Adrenal gland (tissue), 5 donors: ENCODE measurements around the gene ARHGAP18.

Source experiments
- POLR2A ChIP-seq, 2 donors: fragments of 450-650 bp; IDR thresholded peaks; one replicate each; pipeline ENCODE4 v1.6.1; 2017; ENCODE audit warnings: antibody characterized with exemption in 2 of 2, mild to moderate bottlenecking in 2 of 2, moderate library complexity in 1 of 2
- TF ChIP-seq, protein P1 (sequence below), 6 experiments: fragments of 450-650 bp in 4 of 6; fragments of 200-600 bp in 2 of 6; sonication (generic) in 1 of 6; IDR thresholded peaks; 1 replicate in 5 of 6; 2 replicates in 1 of 6; pipeline versions ENCODE4 v1.5.1 to v1.8.0; 2016 to 2021; ENCODE audit warnings: antibody characterized with exemption in 6 of 6, mild to moderate bottlenecking in 2 of 6, moderate library complexity in 1 of 6
- donor health status: DM: no; HTN: no; CAD: no.

DNA sequence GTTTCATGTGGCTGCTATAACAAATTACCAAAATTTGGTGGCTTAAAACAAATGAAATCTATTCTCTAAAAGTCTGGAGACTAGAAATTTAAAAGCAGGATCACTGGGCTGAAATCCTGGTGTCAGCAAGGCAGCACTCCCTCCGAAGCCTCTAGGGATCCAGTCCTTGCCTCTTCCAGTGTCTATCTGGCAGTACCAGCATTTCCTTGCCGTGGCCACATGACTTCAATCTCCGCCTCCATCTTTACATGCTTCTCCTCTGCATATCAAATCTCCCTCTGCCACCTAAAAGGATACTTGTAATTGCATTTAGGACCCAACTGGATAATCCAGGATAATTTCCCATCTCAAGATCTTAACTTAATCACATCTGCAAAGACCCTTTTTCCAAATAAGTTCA lies 30.2 kb downstream of the ARHGAP18 start:
- TF ChIP-seq, protein P1, sequence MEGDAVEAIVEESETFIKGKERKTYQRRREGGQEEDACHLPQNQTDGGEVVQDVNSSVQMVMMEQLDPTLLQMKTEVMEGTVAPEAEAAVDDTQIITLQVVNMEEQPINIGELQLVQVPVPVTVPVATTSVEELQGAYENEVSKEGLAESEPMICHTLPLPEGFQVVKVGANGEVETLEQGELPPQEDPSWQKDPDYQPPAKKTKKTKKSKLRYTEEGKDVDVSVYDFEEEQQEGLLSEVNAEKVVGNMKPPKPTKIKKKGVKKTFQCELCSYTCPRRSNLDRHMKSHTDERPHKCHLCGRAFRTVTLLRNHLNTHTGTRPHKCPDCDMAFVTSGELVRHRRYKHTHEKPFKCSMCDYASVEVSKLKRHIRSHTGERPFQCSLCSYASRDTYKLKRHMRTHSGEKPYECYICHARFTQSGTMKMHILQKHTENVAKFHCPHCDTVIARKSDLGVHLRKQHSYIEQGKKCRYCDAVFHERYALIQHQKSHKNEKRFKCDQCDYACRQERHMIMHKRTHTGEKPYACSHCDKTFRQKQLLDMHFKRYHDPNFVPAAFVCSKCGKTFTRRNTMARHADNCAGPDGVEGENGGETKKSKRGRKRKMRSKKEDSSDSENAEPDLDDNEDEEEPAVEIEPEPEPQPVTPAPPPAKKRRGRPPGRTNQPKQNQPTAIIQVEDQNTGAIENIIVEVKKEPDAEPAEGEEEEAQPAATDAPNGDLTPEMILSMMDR (IDR thresholded peaks at IDR 0.05) = no peak
- no peak for TF ChIP-seq POLR2A (IDR thresholded peaks at IDR 0.05)
